Measurements from ENCODE around the gene ARHGEF16. TPM values are rescaled to one million over a fixed set of nuclear protein-coding genes. Genes with fewer than 3 reads are reported as not detected.

The ARHGEF16 gene
- total RNA-seq, 1 donor from 2014 or later, result not detected

- ChIA-PET CTCF (no interaction called here), POLR2A (no interaction called here)
- intact Hi-C loops (cut with micrococcal nuclease), result no loop called here
- no peaks in the 10 kb centered on the region for H3K36me3 Mint-ChIP-seq (ENCODE audit: low read depth)
- TF ChIP-seq, protein P1, sequence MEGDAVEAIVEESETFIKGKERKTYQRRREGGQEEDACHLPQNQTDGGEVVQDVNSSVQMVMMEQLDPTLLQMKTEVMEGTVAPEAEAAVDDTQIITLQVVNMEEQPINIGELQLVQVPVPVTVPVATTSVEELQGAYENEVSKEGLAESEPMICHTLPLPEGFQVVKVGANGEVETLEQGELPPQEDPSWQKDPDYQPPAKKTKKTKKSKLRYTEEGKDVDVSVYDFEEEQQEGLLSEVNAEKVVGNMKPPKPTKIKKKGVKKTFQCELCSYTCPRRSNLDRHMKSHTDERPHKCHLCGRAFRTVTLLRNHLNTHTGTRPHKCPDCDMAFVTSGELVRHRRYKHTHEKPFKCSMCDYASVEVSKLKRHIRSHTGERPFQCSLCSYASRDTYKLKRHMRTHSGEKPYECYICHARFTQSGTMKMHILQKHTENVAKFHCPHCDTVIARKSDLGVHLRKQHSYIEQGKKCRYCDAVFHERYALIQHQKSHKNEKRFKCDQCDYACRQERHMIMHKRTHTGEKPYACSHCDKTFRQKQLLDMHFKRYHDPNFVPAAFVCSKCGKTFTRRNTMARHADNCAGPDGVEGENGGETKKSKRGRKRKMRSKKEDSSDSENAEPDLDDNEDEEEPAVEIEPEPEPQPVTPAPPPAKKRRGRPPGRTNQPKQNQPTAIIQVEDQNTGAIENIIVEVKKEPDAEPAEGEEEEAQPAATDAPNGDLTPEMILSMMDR (IDR thresholded peaks at IDR 0.05), result no peak
- H3K27ac Mint-ChIP-seq, result no peak overlapping the region
- DNase-seq, result no peak
- no peaks in the 10 kb centered on the region for H3K27me3 Mint-ChIP-seq
- no peak for ATAC-seq (ENCODE audit: low read depth)
- H3K9me3 Mint-ChIP-seq, result no peaks in the 10 kb centered on the region
- H3K4me3 Mint-ChIP-seq, result no peak overlapping the region
- no peaks in the 10 kb centered on the region for H3K4me1 Mint-ChIP-seq
Measured at GRCh38 chr1:3476666-3477065, 22.2 kb downstream of the ARHGEF16 start.

DNA sequence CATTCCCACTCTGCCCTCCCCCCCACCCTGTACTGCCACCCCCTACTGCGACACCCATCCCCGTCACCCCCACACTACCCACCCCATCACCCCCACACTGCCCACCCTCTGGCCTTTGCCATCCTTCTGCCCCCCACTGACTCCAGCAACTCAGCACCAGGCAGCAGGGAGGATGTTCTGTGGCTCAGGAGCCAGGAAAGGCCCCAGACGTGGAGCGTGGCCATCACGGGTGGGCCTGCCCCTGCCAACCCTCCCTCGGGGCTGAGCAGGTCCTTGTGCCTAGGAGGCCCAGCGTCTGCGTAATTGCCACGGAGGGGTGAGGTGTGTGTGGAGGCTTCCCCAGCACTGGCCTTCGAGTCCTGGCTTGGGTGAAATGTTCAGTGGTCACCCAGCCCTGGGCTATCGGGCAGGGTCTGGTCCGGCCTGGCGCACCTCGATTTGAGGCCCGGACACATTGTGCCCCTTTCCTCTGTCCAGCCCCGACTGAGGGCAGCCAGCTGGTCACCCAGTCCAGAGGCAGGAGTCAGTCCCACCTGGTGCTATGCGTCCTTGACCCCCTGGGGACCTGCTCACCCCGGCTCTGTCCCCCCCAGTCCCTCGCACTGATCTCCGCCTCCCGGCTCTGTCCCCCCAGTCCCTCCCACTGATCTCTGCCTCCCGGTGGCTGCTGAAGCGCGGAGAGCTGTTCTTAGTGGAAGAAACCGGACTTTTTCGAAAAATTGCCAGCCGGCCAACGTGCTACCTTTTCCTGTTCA lies 23.0 kb downstream of the ARHGEF16 start:
- no peaks in the 10 kb centered on the region for H3K4me1 Mint-ChIP-seq
- no peak overlapping the region for H3K4me3 Mint-ChIP-seq
- H3K27ac Mint-ChIP-seq, result no peak overlapping the region
- ATAC-seq (ENCODE audit: low read depth), result no peak
- POLR2A ChIA-PET, result no interaction called here
- H3K36me3 Mint-ChIP-seq (ENCODE audit: low read depth), result no peaks in the 10 kb centered on the region
- H3K27me3 Mint-ChIP-seq, result no peaks in the 10 kb centered on the region
- TF ChIP-seq, protein P1 (IDR thresholded peaks at IDR 0.05), result no peak
- CTCF ChIA-PET, result no interaction called here
- no peaks in the 10 kb centered on the region for H3K9me3 Mint-ChIP-seq
- intact Hi-C loops (cut with micrococcal nuclease), result no loop called here
- DNase-seq, result no peak

DNA sequence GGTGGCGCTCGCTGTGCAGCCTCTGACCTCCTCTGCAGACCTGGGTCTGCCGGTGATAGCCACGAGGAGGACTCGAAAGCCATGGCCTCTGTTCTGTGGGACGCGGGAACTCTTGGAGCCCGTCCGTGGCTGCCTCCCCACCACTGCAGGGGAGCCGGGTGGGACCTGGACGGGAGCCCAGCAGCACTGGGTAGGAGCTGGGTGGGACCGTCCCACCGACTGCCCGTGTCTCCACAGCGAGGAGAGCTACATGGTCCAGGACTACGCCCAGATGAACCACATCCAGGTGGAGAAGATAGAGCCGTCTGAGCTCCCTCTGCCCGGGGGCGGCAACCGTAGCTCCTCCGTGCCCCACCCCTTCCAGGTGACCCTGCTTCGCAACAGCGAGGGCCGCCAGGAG lies 23.7 kb downstream of the ARHGEF16 start:
- H3K4me3 Mint-ChIP-seq, result no peak overlapping the region
- POLR2A ChIA-PET, result no interaction called here
- H3K9me3 Mint-ChIP-seq, result no peaks in the 10 kb centered on the region

DNA sequence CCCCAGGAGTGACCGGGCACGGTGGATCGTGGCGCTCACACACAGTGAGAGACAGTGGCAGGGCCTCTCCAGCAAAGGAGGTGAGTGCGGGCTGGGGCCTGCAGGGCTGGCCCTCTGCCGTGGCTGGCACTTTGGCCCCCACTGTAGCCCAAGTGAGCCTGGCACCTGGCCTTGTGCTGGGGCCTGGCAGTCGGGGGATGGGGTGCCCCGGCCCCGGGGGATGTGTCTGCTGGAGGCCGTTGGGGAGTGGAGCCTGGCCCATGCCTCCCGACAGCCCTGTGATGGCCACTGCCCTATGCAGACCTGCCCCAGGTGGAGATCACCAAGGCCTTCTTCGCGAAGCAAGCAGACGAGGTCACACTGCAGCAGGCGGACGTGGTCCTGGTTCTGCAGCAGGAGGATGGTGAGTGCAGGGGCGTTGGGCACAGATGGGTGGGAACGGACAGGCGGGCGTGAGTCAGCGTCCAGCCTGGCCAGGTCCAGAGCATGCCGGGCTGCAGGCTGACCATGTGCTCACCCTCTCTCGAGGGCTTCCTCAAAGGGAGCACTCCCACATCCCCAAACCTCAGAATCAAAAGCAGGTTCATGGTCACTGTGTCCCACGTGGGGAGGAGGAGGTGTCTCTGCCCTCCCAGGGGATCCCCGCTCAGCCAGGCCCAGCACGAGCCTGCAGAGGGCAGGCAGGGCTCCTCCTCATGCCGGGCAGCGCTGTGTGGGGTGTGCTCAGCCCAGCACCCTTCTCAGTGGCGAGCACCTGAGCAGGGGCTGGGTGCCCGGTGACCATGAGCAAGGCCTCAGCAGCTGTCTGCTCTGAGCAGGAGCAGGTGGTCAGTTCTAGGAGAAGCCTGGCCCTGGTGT lies 25.3 kb downstream of the ARHGEF16 start:
- no peaks in the 10 kb centered on the region for H3K4me1 Mint-ChIP-seq
- DNase-seq (no peak), ATAC-seq (ENCODE audit: low read depth) (no peak)
- ChIA-PET CTCF (no interaction called here), POLR2A (no interaction called here)
- TF ChIP-seq, protein P1 (IDR thresholded peaks at IDR 0.05), result no peak
- no peak overlapping the region for H3K4me3 Mint-ChIP-seq
- intact Hi-C loops (cut with micrococcal nuclease), result no loop called here
- H3K27me3 Mint-ChIP-seq, result peaks cover 4% of the 10 kb centered on the region
- H3K27ac Mint-ChIP-seq, result no peak overlapping the region
- no peaks in the 10 kb centered on the region for H3K9me3 Mint-ChIP-seq
- no peaks in the 10 kb centered on the region for H3K36me3 Mint-ChIP-seq (ENCODE audit: low read depth)

More for the DNA sequence above, 23.7 kb downstream of the ARHGEF16 start:
- Mint-ChIP-seq H3K27ac (no peak overlapping the region), H3K4me1 (no peaks in the 10 kb centered on the region), H3K27me3 (no peaks in the 10 kb centered on the region), H3K36me3 (ENCODE audit: low read depth) (no peaks in the 10 kb centered on the region)
- TF ChIP-seq, protein P1 (IDR thresholded peaks at IDR 0.05), result no peak
- ATAC-seq (ENCODE audit: low read depth) (no peak), DNase-seq (no peak)
- intact Hi-C loops (cut with micrococcal nuclease), result no loop called here
- CTCF ChIA-PET, result no interaction called here

DNA sequence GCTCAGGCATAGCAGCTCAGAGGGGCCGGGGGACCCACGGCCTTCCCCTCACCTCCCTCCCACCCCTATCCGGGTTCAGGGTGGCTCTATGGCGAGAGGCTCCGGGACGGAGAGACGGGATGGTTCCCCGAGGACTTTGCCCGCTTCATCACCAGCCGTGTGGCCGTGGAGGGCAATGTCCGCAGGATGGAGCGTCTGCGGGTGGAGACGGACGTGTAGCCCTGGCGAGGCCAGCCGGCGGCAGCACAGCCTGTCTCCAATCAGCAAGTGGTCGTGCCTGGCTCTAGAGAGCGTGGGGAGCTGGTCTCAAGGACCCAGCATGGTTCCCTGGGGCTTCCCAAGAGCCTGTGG lies 25.9 kb downstream of the ARHGEF16 start:
- TF ChIP-seq, protein P1 (IDR thresholded peaks at IDR 0.05), result no peak
- H3K4me1 Mint-ChIP-seq, result no peaks in the 10 kb centered on the region
- CTCF ChIA-PET, result no interaction called here
- ATAC-seq (ENCODE audit: low read depth) (no peak), DNase-seq (no peak)
- H3K27ac Mint-ChIP-seq, result no peak overlapping the region
- H3K9me3 Mint-ChIP-seq, result no peaks in the 10 kb centered on the region
- H3K36me3 Mint-ChIP-seq (ENCODE audit: low read depth), result no peaks in the 10 kb centered on the region
- intact Hi-C loops (cut with micrococcal nuclease), result no loop called here
- H3K27me3 Mint-ChIP-seq, result peaks cover 4% of the 10 kb centered on the region
- no peak overlapping the region for H3K4me3 Mint-ChIP-seq
- POLR2A ChIA-PET, result no interaction called here

Measured in activated B cell treated with CpG ODN at 0.5 μM for 24 hours (primary cell).